ENCODE results near the gene PTPRK. TPM values are rescaled to one million over a fixed set of nuclear protein-coding genes. Genes with fewer than 3 reads are reported as not detected.

PTPRK gene
- total and polyA plus RNA-seq, 4 donors = 12.1 to 61.2 (median 29.1) TPM

GRCh38 chr6:128024046-128024445 is 496.4 kb downstream of the PTPRK start:
- H3K36me3 ChIP-seq (ENCODE audit: control insufficient read depth in 4 of 4, insufficient read depth in 3 of 4, low read depth in 1 of 4, low read length in 3 of 4) = peaks cover 0 to 2% (median 0%) of the 10 kb centered on the region in 4 donors
- DNase-seq (ENCODE audit: low spot score) = no peak
- WGBS = 94% methylated on average over 1 of the region's 1 CpG
- no peak overlapping the region for H3K4me3 ChIP-seq (ENCODE audit: low read depth in 1 of 3, low read length in 3 of 3)
- no peaks in the 10 kb centered on the region for H3K4me1 ChIP-seq (ENCODE audit: control insufficient read depth in 4 of 4, insufficient read depth in 4 of 4, low read length in 3 of 4)
- TF ChIP-seq HNF4A (conservative IDR thresholded peaks at IDR 0.05) (no peak), FOXA2 (IDR thresholded peaks at IDR 0.05) (no peak), RAD21 (IDR thresholded peaks at IDR 0.05) (no peak), RXRA (IDR thresholded peaks at IDR 0.05) (no peak), YY1 (IDR thresholded peaks at IDR 0.05) (no peak), ZBTB33 (IDR thresholded peaks at IDR 0.05) (no peak), HNF4G (IDR thresholded peaks at IDR 0.05) (no peak)
- H3K27me3 ChIP-seq (ENCODE audit: control insufficient read depth in 4 of 4, insufficient read depth in 4 of 4, low read length in 3 of 4) = no peaks in the 10 kb centered on the region
- H3K27ac ChIP-seq (ENCODE audit: low read depth in 1 of 2, low read length in 2 of 2) = no peak overlapping the region
- no peaks in the 10 kb centered on the region for H3K9me3 ChIP-seq (ENCODE audit: control insufficient read depth in 4 of 4, low read length in 3 of 4)
- no peak overlapping the region for H3K9ac ChIP-seq (ENCODE audit: low read depth in 1 of 2, low read length in 2 of 2)

GRCh38 chr6:128018821-128019220 is 501.6 kb downstream of the PTPRK start:
- H3K4me1 ChIP-seq (ENCODE audit: control insufficient read depth in 4 of 4, insufficient read depth in 4 of 4, low read length in 3 of 4) = no peaks in the 10 kb centered on the region
- 94% methylated on average over 2 of the region's 2 CpGs for WGBS
- H3K27me3 ChIP-seq (ENCODE audit: control insufficient read depth in 4 of 4, insufficient read depth in 4 of 4, low read length in 3 of 4) = no peaks in the 10 kb centered on the region
- no peak overlapping the region for H3K4me3 ChIP-seq (ENCODE audit: low read depth in 1 of 3, low read length in 3 of 3)
- no peak overlapping the region for H3K27ac ChIP-seq (ENCODE audit: low read depth in 1 of 2, low read length in 2 of 2)
- no peak for DNase-seq (ENCODE audit: low spot score)
- no peaks in the 10 kb centered on the region for H3K9me3 ChIP-seq (ENCODE audit: control insufficient read depth in 4 of 4, low read length in 3 of 4)
- H3K9ac ChIP-seq (ENCODE audit: low read depth in 1 of 2, low read length in 2 of 2) = no peak overlapping the region
- TF ChIP-seq, protein P1, sequence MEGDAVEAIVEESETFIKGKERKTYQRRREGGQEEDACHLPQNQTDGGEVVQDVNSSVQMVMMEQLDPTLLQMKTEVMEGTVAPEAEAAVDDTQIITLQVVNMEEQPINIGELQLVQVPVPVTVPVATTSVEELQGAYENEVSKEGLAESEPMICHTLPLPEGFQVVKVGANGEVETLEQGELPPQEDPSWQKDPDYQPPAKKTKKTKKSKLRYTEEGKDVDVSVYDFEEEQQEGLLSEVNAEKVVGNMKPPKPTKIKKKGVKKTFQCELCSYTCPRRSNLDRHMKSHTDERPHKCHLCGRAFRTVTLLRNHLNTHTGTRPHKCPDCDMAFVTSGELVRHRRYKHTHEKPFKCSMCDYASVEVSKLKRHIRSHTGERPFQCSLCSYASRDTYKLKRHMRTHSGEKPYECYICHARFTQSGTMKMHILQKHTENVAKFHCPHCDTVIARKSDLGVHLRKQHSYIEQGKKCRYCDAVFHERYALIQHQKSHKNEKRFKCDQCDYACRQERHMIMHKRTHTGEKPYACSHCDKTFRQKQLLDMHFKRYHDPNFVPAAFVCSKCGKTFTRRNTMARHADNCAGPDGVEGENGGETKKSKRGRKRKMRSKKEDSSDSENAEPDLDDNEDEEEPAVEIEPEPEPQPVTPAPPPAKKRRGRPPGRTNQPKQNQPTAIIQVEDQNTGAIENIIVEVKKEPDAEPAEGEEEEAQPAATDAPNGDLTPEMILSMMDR (IDR thresholded peaks at IDR 0.05; ENCODE audit: low read depth, low read length, missing input control) = no peak
- TF ChIP-seq YY1 (IDR thresholded peaks at IDR 0.05) (no peak), SP1 (IDR thresholded peaks at IDR 0.05) (no peak), GABPA (IDR thresholded peaks at IDR 0.05 in 1 of 2, conservative IDR thresholded peaks at IDR 0.05 in 1 of 2) (no peak), ZBTB33 (IDR thresholded peaks at IDR 0.05) (no peak), FOXA1 (IDR thresholded peaks at IDR 0.05) (no peak), NR2F2 (IDR thresholded peaks at IDR 0.05) (no peak), HNF4A (conservative IDR thresholded peaks at IDR 0.05) (no peak), JUND (IDR thresholded peaks at IDR 0.05) (no peak), RXRA (IDR thresholded peaks at IDR 0.05) (no peak), EGR1 (IDR thresholded peaks at IDR 0.05; ENCODE audit: low read depth in 2 of 2) (no peak), TAF1 (conservative IDR thresholded peaks at IDR 0.05) (no peak), HNF4G (IDR thresholded peaks at IDR 0.05) (no peak)
- TF ChIP-seq, protein P2, sequence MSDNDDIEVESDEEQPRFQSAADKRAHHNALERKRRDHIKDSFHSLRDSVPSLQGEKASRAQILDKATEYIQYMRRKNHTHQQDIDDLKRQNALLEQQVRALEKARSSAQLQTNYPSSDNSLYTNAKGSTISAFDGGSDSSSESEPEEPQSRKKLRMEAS (IDR thresholded peaks at IDR 0.05) = no peak
- TF ChIP-seq, protein P3, sequence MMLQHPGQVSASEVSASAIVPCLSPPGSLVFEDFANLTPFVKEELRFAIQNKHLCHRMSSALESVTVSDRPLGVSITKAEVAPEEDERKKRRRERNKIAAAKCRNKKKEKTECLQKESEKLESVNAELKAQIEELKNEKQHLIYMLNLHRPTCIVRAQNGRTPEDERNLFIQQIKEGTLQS (IDR thresholded peaks at IDR 0.05) = no peak
- TF ChIP-seq, protein P4, sequence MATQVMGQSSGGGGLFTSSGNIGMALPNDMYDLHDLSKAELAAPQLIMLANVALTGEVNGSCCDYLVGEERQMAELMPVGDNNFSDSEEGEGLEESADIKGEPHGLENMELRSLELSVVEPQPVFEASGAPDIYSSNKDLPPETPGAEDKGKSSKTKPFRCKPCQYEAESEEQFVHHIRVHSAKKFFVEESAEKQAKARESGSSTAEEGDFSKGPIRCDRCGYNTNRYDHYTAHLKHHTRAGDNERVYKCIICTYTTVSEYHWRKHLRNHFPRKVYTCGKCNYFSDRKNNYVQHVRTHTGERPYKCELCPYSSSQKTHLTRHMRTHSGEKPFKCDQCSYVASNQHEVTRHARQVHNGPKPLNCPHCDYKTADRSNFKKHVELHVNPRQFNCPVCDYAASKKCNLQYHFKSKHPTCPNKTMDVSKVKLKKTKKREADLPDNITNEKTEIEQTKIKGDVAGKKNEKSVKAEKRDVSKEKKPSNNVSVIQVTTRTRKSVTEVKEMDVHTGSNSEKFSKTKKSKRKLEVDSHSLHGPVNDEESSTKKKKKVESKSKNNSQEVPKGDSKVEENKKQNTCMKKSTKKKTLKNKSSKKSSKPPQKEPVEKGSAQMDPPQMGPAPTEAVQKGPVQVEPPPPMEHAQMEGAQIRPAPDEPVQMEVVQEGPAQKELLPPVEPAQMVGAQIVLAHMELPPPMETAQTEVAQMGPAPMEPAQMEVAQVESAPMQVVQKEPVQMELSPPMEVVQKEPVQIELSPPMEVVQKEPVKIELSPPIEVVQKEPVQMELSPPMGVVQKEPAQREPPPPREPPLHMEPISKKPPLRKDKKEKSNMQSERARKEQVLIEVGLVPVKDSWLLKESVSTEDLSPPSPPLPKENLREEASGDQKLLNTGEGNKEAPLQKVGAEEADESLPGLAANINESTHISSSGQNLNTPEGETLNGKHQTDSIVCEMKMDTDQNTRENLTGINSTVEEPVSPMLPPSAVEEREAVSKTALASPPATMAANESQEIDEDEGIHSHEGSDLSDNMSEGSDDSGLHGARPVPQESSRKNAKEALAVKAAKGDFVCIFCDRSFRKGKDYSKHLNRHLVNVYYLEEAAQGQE (IDR thresholded peaks at IDR 0.05) = no peak
- H3K36me3 ChIP-seq (ENCODE audit: control insufficient read depth in 4 of 4, insufficient read depth in 3 of 4, low read depth in 1 of 4, low read length in 3 of 4) = peaks cover 0 to 2% (median 0%) of the 10 kb centered on the region in 4 donors

All from liver (tissue), 9 donors.